DOHH2 (cell line): ENCODE measurements around the gene AP3D1.

Experiments used
- H3F3A ChIP-seq: fragments of 200-600 bp; sonication (generic), shearing (Covaris generic); 2 replicates; pipeline ENCODE4 v1.6.0; 2016; ENCODE audit warnings: antibody characterized with exemption, mild to moderate bottlenecking; ENCODE audit not compliant: control insufficient read depth, insufficient read depth
- H3K27ac ChIP-seq: fragments of 200-600 bp; sonication (generic); 2 replicates; pipeline ENCODE4 v1.5.1; 2014; ENCODE audit warnings: low read depth, mild to moderate bottlenecking, low read length, moderate library complexity
- H3K27me3 ChIP-seq: fragments of 200-600 bp; sonication (generic); 2 replicates; pipeline ENCODE4 v1.6.1; 2014; ENCODE audit warnings: mild to moderate bottlenecking, low read length, mixed read lengths; ENCODE audit not compliant: control insufficient read depth
- H3K36me3 ChIP-seq: fragments of 200-600 bp; sonication (generic); 2 replicates; pipeline ENCODE4 v1.6.1; 2014; ENCODE audit warnings: mild to moderate bottlenecking, low read length, moderate library complexity, mixed read lengths; ENCODE audit not compliant: control insufficient read depth
- H3K4me1 ChIP-seq: fragments of 200-600 bp; sonication (generic); 2 replicates; pipeline ENCODE4 v1.6.1; 2014; ENCODE audit warnings: mild to moderate bottlenecking, low read length, mixed read lengths; ENCODE audit not compliant: control insufficient read depth
- H3K4me2 ChIP-seq: fragments of 200-600 bp; sonication (generic); 2 replicates; pipeline ENCODE4 v1.6.0; 2014; ENCODE audit warnings: mild to moderate bottlenecking, low read length, moderate library complexity
- H3K4me3 ChIP-seq: fragments of 200-600 bp; sonication (generic); 2 replicates; pipeline ENCODE4 v1.5.1; 2014; ENCODE audit warnings: mild to moderate bottlenecking, low read length, mixed read lengths
- H3K79me2 ChIP-seq: fragments of 200-600 bp; sonication (generic); 2 replicates; pipeline ENCODE4 v1.6.1; 2014; ENCODE audit warnings: mild to moderate bottlenecking, low read length, mixed read lengths; ENCODE audit not compliant: control insufficient read depth
- H3K9me2 ChIP-seq: fragments of 200-600 bp; sonication (generic); replicated peaks from 2 replicates; pipeline ENCODE4 v1.6.1; 2014; ENCODE audit warnings: mild to moderate bottlenecking, low read length, mixed read lengths; ENCODE audit not compliant: control insufficient read depth
- H3K9me3 ChIP-seq: fragments of 200-600 bp; sonication (generic); 2 replicates; pipeline ENCODE4 v1.6.1; 2014; ENCODE audit warnings: antibody characterized with exemption, low read length, mixed read lengths; ENCODE audit not compliant: control insufficient read depth, insufficient read depth
- H4K20me1 ChIP-seq: fragments of 200-600 bp; sonication (generic); 2 replicates; pipeline ENCODE4 v1.6.0; 2014; ENCODE audit warnings: low read depth, mild to moderate bottlenecking, antibody characterized with exemption, low read length, moderate library complexity; ENCODE audit not compliant: control insufficient read depth, insufficient read depth
- EZH2phosphoT487 ChIP-seq: fragments of 200-600 bp; sonication (generic); IDR thresholded peaks from 2 replicates; pipeline ENCODE4 v1.6.1; 2017; ENCODE audit warnings: borderline replicate concordance, mild to moderate bottlenecking, antibody characterized with exemption, low read length, moderate library complexity, mixed read lengths
- TF ChIP-seq, protein P1 (sequence below): fragments of 200-600 bp; sonication (generic); IDR thresholded peaks from one replicate; pipeline ENCODE4 v1.5.1; 2014; ENCODE audit warnings: antibody characterized with exemption, mild to moderate bottlenecking, low read depth, low read length; ENCODE audit not compliant: poor library complexity, severe bottlenecking

The AP3D1 gene

GRCh38 chr19:2060884-2061494 is 90.4 kb downstream of the AP3D1 start:
- Histone ChIP-seq H3F3A (peaks cover 46% of the 10 kb centered on the region), H3K27me3 (no peaks in the 10 kb centered on the region), H3K4me2 (peak overlapping the region; percentile 80), H3K4me3 (peak overlapping the region; percentile 82), H3K4me1 (peaks cover 88% of the 10 kb centered on the region), H3K36me3 (no peaks in the 10 kb centered on the region; the same call in 1 of the 2 replicates), H3K79me2 (peaks cover 35% of the 10 kb centered on the region), H4K20me1 (no peaks in the 10 kb centered on the region), H3K27ac (peak overlapping the region; percentile 97), H3K9me2 (no peaks in the 10 kb centered on the region), H3K9me3 (no peaks in the 10 kb centered on the region)
- TF ChIP-seq, protein P1, sequence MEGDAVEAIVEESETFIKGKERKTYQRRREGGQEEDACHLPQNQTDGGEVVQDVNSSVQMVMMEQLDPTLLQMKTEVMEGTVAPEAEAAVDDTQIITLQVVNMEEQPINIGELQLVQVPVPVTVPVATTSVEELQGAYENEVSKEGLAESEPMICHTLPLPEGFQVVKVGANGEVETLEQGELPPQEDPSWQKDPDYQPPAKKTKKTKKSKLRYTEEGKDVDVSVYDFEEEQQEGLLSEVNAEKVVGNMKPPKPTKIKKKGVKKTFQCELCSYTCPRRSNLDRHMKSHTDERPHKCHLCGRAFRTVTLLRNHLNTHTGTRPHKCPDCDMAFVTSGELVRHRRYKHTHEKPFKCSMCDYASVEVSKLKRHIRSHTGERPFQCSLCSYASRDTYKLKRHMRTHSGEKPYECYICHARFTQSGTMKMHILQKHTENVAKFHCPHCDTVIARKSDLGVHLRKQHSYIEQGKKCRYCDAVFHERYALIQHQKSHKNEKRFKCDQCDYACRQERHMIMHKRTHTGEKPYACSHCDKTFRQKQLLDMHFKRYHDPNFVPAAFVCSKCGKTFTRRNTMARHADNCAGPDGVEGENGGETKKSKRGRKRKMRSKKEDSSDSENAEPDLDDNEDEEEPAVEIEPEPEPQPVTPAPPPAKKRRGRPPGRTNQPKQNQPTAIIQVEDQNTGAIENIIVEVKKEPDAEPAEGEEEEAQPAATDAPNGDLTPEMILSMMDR: no peak
- no peak for TF ChIP-seq EZH2phosphoT487

DNA sequence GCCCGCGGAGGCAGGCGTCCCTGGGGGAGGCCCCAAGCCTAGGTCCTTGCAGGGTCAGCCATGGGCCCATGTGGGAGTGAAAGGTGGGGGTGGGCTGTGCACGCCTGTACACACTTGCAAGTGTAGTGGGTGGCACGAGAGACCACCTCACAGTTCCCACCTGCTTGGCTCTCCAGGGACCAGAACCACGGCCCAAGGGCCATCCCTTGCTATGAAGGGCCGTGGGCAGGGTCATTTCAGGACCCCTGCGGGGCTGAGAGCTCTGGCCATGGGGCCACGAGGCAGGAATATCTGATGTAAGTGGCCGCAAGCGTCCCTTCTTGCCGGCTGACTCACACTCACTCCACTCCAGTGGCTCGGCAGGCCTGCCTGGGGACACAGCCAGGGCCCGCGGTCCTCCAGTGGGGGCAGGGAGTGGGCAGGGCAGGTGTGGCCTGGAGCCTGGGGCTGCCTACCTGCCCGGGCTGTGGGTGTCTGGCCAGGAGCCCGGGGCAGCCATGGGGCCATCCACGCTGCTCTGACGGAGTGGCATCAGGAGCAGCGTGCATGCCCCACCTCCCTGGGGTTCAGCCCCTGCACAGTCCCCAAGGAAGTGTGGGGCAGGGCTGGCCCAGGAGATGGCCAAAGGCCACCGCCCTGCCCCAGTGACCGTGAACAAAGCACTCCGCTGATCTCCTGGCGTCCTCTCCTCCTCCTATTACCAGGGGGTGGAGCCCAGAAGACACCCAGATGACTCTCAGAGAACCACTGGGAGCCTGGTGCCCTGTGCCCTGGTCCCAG is 91.8 kb downstream of the AP3D1 start:
- H3F3A ChIP-seq: peaks cover 44% of the 10 kb centered on the region
- no peaks in the 10 kb centered on the region; the same call in 1 of the 2 replicates for H3K36me3 ChIP-seq
- peak overlapping the region; percentile 80 for H3K4me2 ChIP-seq
- H3K9me3 ChIP-seq: no peaks in the 10 kb centered on the region
- H3K27me3 ChIP-seq: no peaks in the 10 kb centered on the region
- H3K4me3 ChIP-seq: peak overlapping the region; percentile 82
- peaks cover 90% of the 10 kb centered on the region for H3K4me1 ChIP-seq
- H3K27ac ChIP-seq: peak overlapping the region; percentile 97
- no peaks in the 10 kb centered on the region for H4K20me1 ChIP-seq
- no peak for TF ChIP-seq EZH2phosphoT487
- TF ChIP-seq, protein P1: no peak
- H3K9me2 ChIP-seq: no peaks in the 10 kb centered on the region
- H3K79me2 ChIP-seq: peaks cover 31% of the 10 kb centered on the region

GRCh38 chr19:2058570-2059421 is 92.6 kb downstream of the AP3D1 start:
- H3K4me3 ChIP-seq: peak overlapping the region; percentile 82; the same call in 1 of the 2 replicates
- peaks cover 31% of the 10 kb centered on the region for H3K79me2 ChIP-seq
- no peaks in the 10 kb centered on the region for H3K27me3 ChIP-seq
- H3K4me1 ChIP-seq: peaks cover 90% of the 10 kb centered on the region
- H3F3A ChIP-seq: peaks cover 40% of the 10 kb centered on the region
- peak overlapping the region; percentile 80 for H3K4me2 ChIP-seq
- no peaks in the 10 kb centered on the region for H4K20me1 ChIP-seq
- H3K9me3 ChIP-seq: no peaks in the 10 kb centered on the region
- no peaks in the 10 kb centered on the region for H3K9me2 ChIP-seq
- TF ChIP-seq EZH2phosphoT487: no peak
- TF ChIP-seq, protein P1: no peak
- H3K27ac ChIP-seq: peak overlapping the region; percentile 97
- no peaks in the 10 kb centered on the region; the same call in 1 of the 2 replicates for H3K36me3 ChIP-seq
